K562 (cell line): Measurements from ENCODE around the gene IMPG2. TPM values are rescaled to one million over a fixed set of nuclear protein-coding genes. Genes with fewer than 3 reads are reported as not detected.

Experiments used
- ATAC-seq: fragments of 200-7000 bp; cut with Tn5 transposase; 3 replicates; pipeline ENCODE4 v1.9.1; 2020; ENCODE audit warnings: moderate library complexity
- BruUV-seq: library from RNA; stranded (reverse); fragments of 400-500 nt; replicated peaks from 2 replicates; lab custom pipeline; 2021; lab: Mats Ljungman, UMichigan
- CTCF ChIA-PET: fragments of 300-600 bp; formaldehyde crosslinking; extraction: SDS; loops from one replicate; lab custom pipeline; 2021; ENCODE audit warnings: low intra/inter-chr PET ratio; lab: Yijun Ruan, JAX
- POLR2A ChIA-PET: fragments of 300-600, 350-650 bp; sonication (Branson Sonifier 250); formaldehyde crosslinking; extraction: SDS; loops from one replicate; lab custom pipeline; 2021; ENCODE audit warnings: antibody characterized with exemption, inconsistent platforms; lab: Yijun Ruan, JAX
- DNase-seq, 4 experiments: peaks; one replicate each; pipeline versions ENCODE4 v3.0.0 to v3.0.0-alpha.2; 2011 to 2018; ENCODE audit warnings: low spot score in 3 of 4, mixed read lengths in 3 of 4; ENCODE audit errors: extremely low read depth in 1 of 4
- FAIRE-seq: peaks from 2 replicates; lab custom pipeline; 2011; peaks lifted over from hg19 to GRCh38; lab: Jason Lieb, UNC
- H2AFZ ChIP-seq: 2 replicates; pipeline ENCODE4 v1.6.0; 2011; ENCODE audit warnings: low read depth, low read length, control low read depth, inconsistent platforms
- H3K27ac ChIP-seq: fragments of 200-600 bp; 3 replicates; pipeline ENCODE4 v1.8.0; 2011; ENCODE audit warnings: low read depth, mild to moderate bottlenecking, control low read depth, inconsistent platforms, low read length, moderate library complexity, mixed read lengths; ENCODE audit errors: extremely low read depth
- H3K27me3 ChIP-seq, 2 experiments: fragments of 300-600 bp in 1 of 2; 2 replicates in 1 of 2; 3 replicates in 1 of 2; pipeline versions ENCODE4 v1.6.0 to v1.8.0; 2011; ENCODE audit warnings: inconsistent platforms in 2 of 2, low read length in 2 of 2, mild to moderate bottlenecking in 1 of 2, mixed read lengths in 1 of 2, moderate library complexity in 1 of 2; ENCODE audit not compliant: control insufficient read depth in 2 of 2, insufficient read depth in 2 of 2
- H3K36me3 ChIP-seq: fragments of 300-600 bp; 3 replicates; pipeline ENCODE4 v1.8.0; 2011; ENCODE audit warnings: mild to moderate bottlenecking, low read length, inconsistent platforms; ENCODE audit not compliant: control insufficient read depth, insufficient read depth
- H3K4me1 ChIP-seq, 2 experiments: fragments of 200-600 bp in 1 of 2; replicated peaks in 1 of 2; 2 replicates in 1 of 2; 3 replicates in 1 of 2; pipeline versions ENCODE4 v1.5.1 to v1.8.0; 2011; ENCODE audit warnings: inconsistent platforms in 2 of 2, low read length in 2 of 2, mild to moderate bottlenecking in 1 of 2, mixed read lengths in 1 of 2, moderate library complexity in 1 of 2; ENCODE audit not compliant: control insufficient read depth in 2 of 2, insufficient read depth in 2 of 2
- H3K4me2 ChIP-seq: 2 replicates; pipeline ENCODE4 v1.6.1; 2011; ENCODE audit warnings: low read length, control low read depth, inconsistent platforms, mixed read lengths; ENCODE audit not compliant: insufficient read depth
- H3K4me3 ChIP-seq: fragments of 200-600 bp; sonication (generic), shearing (Covaris generic); 2 replicates; pipeline ENCODE4 v1.5.1; 2016; ENCODE audit warnings: control low read depth, inconsistent platforms
- H3K79me2 ChIP-seq: fragments of 200-600 bp; 3 replicates; pipeline ENCODE4 v1.8.0; 2011; ENCODE audit warnings: low read length, inconsistent platforms; ENCODE audit not compliant: control insufficient read depth, insufficient read depth
- H3K9ac ChIP-seq, 2 experiments: 2 replicates each; pipeline versions ENCODE4 v1.6.0 to v1.6.1; 2011; ENCODE audit warnings: low read depth in 2 of 2, low read length in 2 of 2, control low read depth in 1 of 2, inconsistent platforms in 1 of 2, mild to moderate bottlenecking in 1 of 2, mixed read lengths in 1 of 2; ENCODE audit not compliant: insufficient read depth in 1 of 2
- H3K9me1 ChIP-seq: one replicate; pipeline ENCODE4 v1.6.0; 2011; ENCODE audit warnings: inconsistent platforms, mild to moderate bottlenecking, low read length, moderate library complexity; ENCODE audit not compliant: control insufficient read depth, insufficient read depth
- H3K9me3 ChIP-seq: replicated peaks from 2 replicates; pipeline ENCODE4 v1.5.1; 2011; ENCODE audit warnings: low read depth, low read length, inconsistent platforms; ENCODE audit not compliant: control insufficient read depth, insufficient read depth
- H4K20me1 ChIP-seq: replicated peaks from 2 replicates; pipeline ENCODE4 v1.6.1; 2011; ENCODE audit warnings: low read length, inconsistent platforms, mixed read lengths; ENCODE audit not compliant: control insufficient read depth, insufficient read depth
- EZH2 ChIP-seq: IDR thresholded peaks from 2 replicates; pipeline ENCODE4 v1.6.1; 2012; ENCODE audit warnings: low read depth, mild to moderate bottlenecking, inconsistent platforms, low read length, borderline replicate concordance
- NFATC3 ChIP-seq: fragments of 450-650 bp; IDR thresholded peaks from 2 replicates; pipeline ENCODE4 v1.6.1; 2017; ENCODE audit warnings: mild to moderate bottlenecking
- PRMT5 ChIP-seq: sonication (generic); formaldehyde crosslinking; IDR thresholded peaks from 2 replicates; pipeline ENCODE4 v1.5.0; 2020; ENCODE audit warnings: missing genetic modification reagents
- SIN3B ChIP-seq: fragments of 450-650 bp; IDR thresholded peaks from 2 replicates; pipeline ENCODE4 v1.6.1; 2017; ENCODE audit warnings: low read depth, mild to moderate bottlenecking, moderate library complexity
- TAF1 ChIP-seq: IDR thresholded peaks from 2 replicates; pipeline ENCODE4 v1.6.1; 2011; ENCODE audit warnings: mild to moderate bottlenecking, low read length, moderate library complexity; ENCODE audit not compliant: insufficient read depth, control insufficient read depth, severe bottlenecking; ENCODE audit errors: extremely low read depth
- TBL1XR1 ChIP-seq, 2 experiments: IDR thresholded peaks; 2 replicates each; pipeline ENCODE4 v1.6.1; 2012; ENCODE audit warnings: improper control_type of control experiment in 2 of 2, low read length in 2 of 2, mild to moderate bottlenecking in 1 of 2
- ZBTB8A ChIP-seq: fragments of 450-650 bp; IDR thresholded peaks from 2 replicates; pipeline ENCODE4 v1.6.1; 2018; ENCODE audit warnings: mild to moderate bottlenecking, moderate library complexity; ENCODE audit not compliant: partially characterized antibody
- ZNF212 ChIP-seq: fragments of 450-650 bp; formaldehyde crosslinking; IDR thresholded peaks from 2 replicates; pipeline ENCODE4 v1.4.0; 2020; ENCODE audit warnings: mild to moderate bottlenecking
- in situ Hi-C: fragments of 300-500 bp; cut with MboI; formaldehyde crosslinking; loops from 4 replicates; pipeline ENCODE4 v1.15.0; 2018; ENCODE audit warnings: inconsistent platforms, mixed read lengths
- intact Hi-C: fragments of 100-400 bp; cut with micrococcal nuclease; formaldehyde crosslinking; loops from 2 replicates; pipeline ENCODE4 v1.14.2; 2022
- polyA plus RNA-seq, 8 experiments: library from polyadenylated mRNA; depleted of rRNA in 4 of 8; stranded (reverse) in 5 of 8; unstranded in 3 of 8; fragments of >200 nt; fragmentation: Nextera tagmentation in 2 of 8; fragmentation: Illumina TruSeq in 1 of 8; extraction: Ambion mirVana in 2 of 8; extraction: Trizol in 1 of 8; gene quantifications; 2 replicates each; pipeline versions ENCODE4 v1.2.1 to v1.2.3, GENCODE V29; 2011 to 2014; ENCODE audit warnings: inconsistent platforms in 1 of 8, missing spikeins in 1 of 8
- total RNA-seq, 7 experiments: library from RNA; depleted of rRNA in 6 of 7; stranded (reverse); fragments of >200 nt in 6 of 7; fragmentation: Illumina TruSeq in 2 of 7; extraction: Trizol in 2 of 7; gene quantifications; 2 replicates each; pipeline versions ENCODE4 v1.2.1 to v1.2.3, GENCODE V29; 2011 to 2021; ENCODE audit warnings: low replicate concordance in 1 of 7

The IMPG2 gene
- total and polyA plus RNA-seq, 9 of the 15 experiments (the other 6 are each of a cell fraction or from before 2014, with no cell fraction given) = 0.04 to 0.36 (median 0.09) TPM

DNA sequence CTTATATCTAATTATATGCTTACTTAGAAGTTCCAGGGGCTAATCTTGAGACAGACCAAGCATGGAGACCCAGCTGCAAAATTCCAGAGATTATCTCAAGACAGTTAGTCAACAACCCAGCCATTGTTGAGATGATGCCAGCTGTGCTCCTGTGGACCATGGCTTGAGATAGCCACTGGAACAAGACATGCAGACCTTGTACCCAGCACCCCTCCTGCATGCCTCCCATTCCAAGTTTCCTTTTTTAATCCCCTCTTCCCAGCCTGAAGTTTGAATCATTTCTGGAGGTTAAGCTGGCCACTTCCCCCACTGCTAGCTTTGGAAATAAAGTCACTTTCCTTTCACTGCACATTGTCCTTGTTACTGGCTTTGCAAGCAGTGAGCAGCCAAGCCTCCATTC, 53.8 kb downstream of the IMPG2 start:
- FAIRE-seq (no peak), ATAC-seq (no peak), DNase-seq (no peak)
- CTCF ChIA-PET = no interaction called here
- Histone ChIP-seq H3K27ac (no peak overlapping the region), H3K4me3 (no peak overlapping the region), H3K9me3 (no peaks in the 10 kb centered on the region), H3K36me3 (no peaks in the 10 kb centered on the region), H3K4me1 (no peaks in the 10 kb centered on the region), H4K20me1 (no peaks in the 10 kb centered on the region), H3K27me3 (no peaks in the 10 kb centered on the region), H3K4me2 (no peak overlapping the region), H3K9ac (no peak overlapping the region), H2AFZ (no peak overlapping the region), H3K79me2 (no peaks in the 10 kb centered on the region), H3K9me1 (no peaks in the 10 kb centered on the region)
- POLR2A ChIA-PET = no interaction called here
- no TSS peak for BruUV-seq
- TF ChIP-seq ZNF212 (no peak), EZH2 (no peak), TAF1 (no peak), ZBTB8A (no peak), PRMT5 (CRISPR knock-in tag) (no peak), SIN3B (no peak), NFATC3 (no peak)
- in situ Hi-C loops = no loop called here
- intact Hi-C loops = no loop called here

DNA sequence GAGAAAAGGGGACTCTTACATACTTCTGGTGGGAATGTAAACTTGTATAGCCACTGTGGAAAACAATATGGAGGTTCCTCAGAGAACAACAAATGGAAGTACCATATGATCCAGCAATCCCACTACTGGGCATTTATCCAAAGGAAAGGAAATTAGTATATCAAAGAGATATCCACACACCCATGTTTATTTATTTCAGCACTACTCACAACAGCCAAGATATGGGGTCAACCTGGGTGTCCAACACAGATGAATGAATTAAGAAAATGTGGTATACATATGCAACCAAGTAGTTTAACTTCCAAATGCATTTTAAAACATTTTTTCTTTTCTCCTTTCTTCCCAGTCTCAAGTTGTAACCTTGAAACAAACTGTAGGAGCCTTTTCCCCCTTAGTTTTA, 54.3 kb downstream of the IMPG2 start:
- no peaks in the 10 kb centered on the region for H3K9me1 ChIP-seq
- no peak overlapping the region for H3K4me2 ChIP-seq
- DNase-seq (no peak), FAIRE-seq (no peak), ATAC-seq (no peak)
- no peaks in the 10 kb centered on the region for H4K20me1 ChIP-seq
- ChIA-PET POLR2A (no interaction called here), CTCF (no interaction called here)
- intact Hi-C loops = no loop called here
- no peaks in the 10 kb centered on the region for H3K79me2 ChIP-seq
- no peaks in the 10 kb centered on the region for H3K9me3 ChIP-seq
- no peak overlapping the region for H3K27ac ChIP-seq
- H3K27me3 ChIP-seq = no peaks in the 10 kb centered on the region
- no TSS peak for BruUV-seq
- H3K4me1 ChIP-seq = no peaks in the 10 kb centered on the region
- no peak overlapping the region for H3K9ac ChIP-seq
- in situ Hi-C loops = no loop called here
- no peaks in the 10 kb centered on the region for H3K36me3 ChIP-seq
- TF ChIP-seq TBL1XR1 (IDR thresholded peaks at IDR 0.05; ENCODE audit: low read length in 2 of 2) = no peak
- H2AFZ ChIP-seq = no peak overlapping the region
- H3K4me3 ChIP-seq = no peak overlapping the region
